IPS-18a (cell line): Measurements from ENCODE around the gene DCUN1D2.
"Not testable (repeated sequence)": the region's sequence is repeated elsewhere in the genome, so short reads cannot be mapped to it uniquely, and the experiment has no call there.

Experiments used
- H3K27ac ChIP-seq: one replicate; pipeline ENCODE4 v1.5.1; 2013; ENCODE audit warnings: low read length
- H3K27me3 ChIP-seq: one replicate; pipeline ENCODE4 v1.6.1; 2013; ENCODE audit warnings: mild to moderate bottlenecking, low read length; ENCODE audit not compliant: control insufficient read depth, insufficient read depth
- H3K36me3 ChIP-seq: one replicate; pipeline ENCODE4 v1.6.1; 2013; ENCODE audit warnings: low read depth, low read length; ENCODE audit not compliant: control insufficient read depth
- H3K4me1 ChIP-seq: one replicate; pipeline ENCODE4 v1.6.1; 2013; ENCODE audit warnings: low read depth, low read length; ENCODE audit not compliant: control insufficient read depth
- H3K4me3 ChIP-seq: one replicate; pipeline ENCODE4 v1.5.1; 2013; ENCODE audit warnings: low read length
- H3K9ac ChIP-seq: one replicate; pipeline ENCODE4 v1.6.1; 2013; ENCODE audit warnings: mild to moderate bottlenecking, low read length, moderate library complexity
- H3K9me3 ChIP-seq: one replicate; pipeline ENCODE4 v1.6.1; 2013; ENCODE audit warnings: low read depth, low read length; ENCODE audit not compliant: control insufficient read depth

Gene DCUN1D2

DNA sequence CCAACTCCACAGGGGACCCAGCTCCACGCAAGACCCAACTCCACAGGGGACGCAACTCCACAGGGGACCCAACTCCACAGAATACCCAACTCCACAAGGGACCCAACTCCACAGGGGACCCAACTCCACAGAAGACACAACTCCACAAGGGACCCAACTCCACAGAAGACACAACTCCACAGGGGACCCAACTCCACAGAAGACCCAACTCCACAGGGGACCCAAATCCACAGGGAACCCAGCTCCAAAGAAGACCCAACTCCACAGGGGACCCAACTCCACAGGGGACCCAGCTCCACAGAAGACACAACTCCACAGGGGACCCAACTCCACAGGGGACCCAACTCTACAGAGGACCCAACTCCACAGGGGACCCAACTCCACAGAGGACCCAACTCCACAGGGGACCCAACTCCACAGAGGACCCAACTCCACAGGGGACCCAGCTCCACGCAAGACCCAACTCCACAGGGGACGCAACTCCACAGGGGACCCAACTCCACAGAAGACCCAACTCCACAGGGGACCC, 19.8 kb downstream of the DCUN1D2 start:
- H3K27me3 ChIP-seq, H3K9me3 ChIP-seq, H3K4me3 ChIP-seq, H3K9ac ChIP-seq, H3K27ac ChIP-seq, H3K4me1 ChIP-seq: not testable (repeated sequence)
- H3K36me3 ChIP-seq, result peaks cover 24% of the 10 kb centered on the region

GRCh38 chr13:113470073-113470472, 20.4 kb downstream of the DCUN1D2 start:
- Histone ChIP-seq H3K27me3 (no peaks in the 10 kb centered on the region), H3K9me3 (no peaks in the 10 kb centered on the region), H3K4me3 (no peak overlapping the region), H3K9ac (no peak overlapping the region), H3K4me1 (peaks cover 8% of the 10 kb centered on the region), H3K27ac (no peak overlapping the region), H3K36me3 (peaks cover 18% of the 10 kb centered on the region)

- Histone ChIP-seq H3K36me3 (peaks cover 17% of the 10 kb centered on the region), H3K9ac (peak overlapping the region; percentile 26), H3K4me1 (peaks cover 8% of the 10 kb centered on the region), H3K4me3 (no peak overlapping the region), H3K27me3 (no peaks in the 10 kb centered on the region), H3K9me3 (no peaks in the 10 kb centered on the region), H3K27ac (no peak overlapping the region)
These were observed 20.9 kb downstream of the DCUN1D2 start for GRCh38 chr13:113469582-113469981.

GRCh38 chr13:113468472-113469201, 21.9 kb downstream of the DCUN1D2 start:
- peak overlapping the region; percentile 15 for H3K4me3 ChIP-seq
- peak overlapping the region; percentile 26 for H3K9ac ChIP-seq
- H3K4me1 ChIP-seq, result peaks cover 8% of the 10 kb centered on the region
- no peaks in the 10 kb centered on the region for H3K27me3 ChIP-seq
- peak overlapping the region; percentile 19 for H3K27ac ChIP-seq
- peaks cover 13% of the 10 kb centered on the region for H3K36me3 ChIP-seq
- no peaks in the 10 kb centered on the region for H3K9me3 ChIP-seq

GRCh38 chr13:113468029-113468428, 22.5 kb downstream of the DCUN1D2 start:
- Histone ChIP-seq H3K9me3 (no peaks in the 10 kb centered on the region), H3K4me1 (peaks cover 8% of the 10 kb centered on the region), H3K4me3 (no peak overlapping the region), H3K27ac (no peak overlapping the region), H3K36me3 (peaks cover 11% of the 10 kb centered on the region), H3K9ac (no peak overlapping the region), H3K27me3 (no peaks in the 10 kb centered on the region)

- Histone ChIP-seq H3K27ac (no peak overlapping the region), H3K9ac (no peak overlapping the region), H3K9me3 (no peaks in the 10 kb centered on the region), H3K4me3 (no peak overlapping the region), H3K36me3 (peaks cover 20% of the 10 kb centered on the region), H3K27me3 (no peaks in the 10 kb centered on the region), H3K4me1 (peaks cover 8% of the 10 kb centered on the region)
These were observed 24.1 kb downstream of the DCUN1D2 start for GRCh38 chr13:113466383-113466782.

- peaks cover 8% of the 10 kb centered on the region for H3K4me1 ChIP-seq
- H3K9me3 ChIP-seq, result no peaks in the 10 kb centered on the region
- H3K9ac ChIP-seq, result no peak overlapping the region
- no peaks in the 10 kb centered on the region for H3K27me3 ChIP-seq
- no peak overlapping the region for H3K27ac ChIP-seq
- no peak overlapping the region for H3K4me3 ChIP-seq
- peaks cover 31% of the 10 kb centered on the region for H3K36me3 ChIP-seq
These were observed 25.2 kb downstream of the DCUN1D2 start for GRCh38 chr13:113465300-113465699.

DNA sequence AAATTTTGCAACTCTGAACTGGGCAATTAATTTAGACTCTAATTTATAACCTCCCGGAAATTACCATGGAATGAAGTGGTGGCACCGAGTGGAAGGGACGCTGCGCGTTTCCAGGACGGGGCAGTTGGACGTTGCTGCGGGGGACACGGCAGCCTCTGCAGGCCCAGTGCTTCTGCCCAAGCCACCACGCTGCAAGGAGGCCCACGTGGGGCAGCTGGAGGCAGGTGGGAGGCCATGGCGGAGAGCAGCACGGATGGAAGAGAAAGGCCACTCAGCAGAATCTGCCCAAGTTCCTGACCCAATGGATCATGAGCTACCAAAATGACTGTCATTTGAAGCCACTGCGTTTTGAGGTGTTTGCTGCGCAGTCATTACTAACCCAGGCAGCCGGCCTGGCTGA, 26.0 kb downstream of the DCUN1D2 start:
- Histone ChIP-seq H3K27me3 (no peaks in the 10 kb centered on the region), H3K4me1 (peaks cover 8% of the 10 kb centered on the region), H3K27ac (no peak overlapping the region), H3K9ac (no peak overlapping the region), H3K9me3 (no peaks in the 10 kb centered on the region), H3K4me3 (no peak overlapping the region), H3K36me3 (peaks cover 39% of the 10 kb centered on the region)

- Histone ChIP-seq H3K9ac (no peak overlapping the region), H3K9me3 (no peaks in the 10 kb centered on the region), H3K4me1 (no peaks in the 10 kb centered on the region), H3K4me3 (no peak overlapping the region), H3K27ac (no peak overlapping the region), H3K27me3 (no peaks in the 10 kb centered on the region), H3K36me3 (peaks cover 54% of the 10 kb centered on the region)
These were observed 29.3 kb downstream of the DCUN1D2 start for GRCh38 chr13:113461022-113461751.

DNA sequence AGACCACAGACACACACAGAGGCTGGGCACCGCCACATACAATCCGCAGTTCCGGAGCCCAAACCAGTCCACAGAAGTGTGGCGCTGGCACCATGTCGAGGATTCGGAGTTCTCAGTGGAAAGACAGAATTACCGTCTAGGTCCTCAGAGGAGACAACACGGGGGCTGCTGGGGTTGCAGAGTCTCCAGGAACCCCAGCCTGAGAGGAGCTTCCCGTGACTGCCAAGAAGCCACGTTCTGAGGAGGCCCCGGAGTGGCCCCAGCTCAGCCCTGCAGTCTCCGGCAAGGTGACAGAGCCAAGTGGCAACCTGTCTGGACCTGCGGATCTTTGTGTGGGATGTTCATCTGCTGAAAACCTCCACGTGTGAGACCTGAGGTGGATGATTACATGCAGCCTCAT, 29.9 kb downstream of the DCUN1D2 start:
- no peak overlapping the region for H3K27ac ChIP-seq
- peaks cover 57% of the 10 kb centered on the region for H3K36me3 ChIP-seq
- no peaks in the 10 kb centered on the region for H3K9me3 ChIP-seq
- no peaks in the 10 kb centered on the region for H3K27me3 ChIP-seq
- no peak overlapping the region for H3K9ac ChIP-seq
- no peak overlapping the region for H3K4me3 ChIP-seq
- no peaks in the 10 kb centered on the region for H3K4me1 ChIP-seq

GRCh38 chr13:113460064-113460555, 30.4 kb downstream of the DCUN1D2 start:
- no peaks in the 10 kb centered on the region for H3K4me1 ChIP-seq
- no peaks in the 10 kb centered on the region for H3K9me3 ChIP-seq
- no peak overlapping the region for H3K9ac ChIP-seq
- H3K27ac ChIP-seq, result no peak overlapping the region
- no peaks in the 10 kb centered on the region for H3K27me3 ChIP-seq
- H3K36me3 ChIP-seq, result peaks cover 62% of the 10 kb centered on the region
- no peak overlapping the region for H3K4me3 ChIP-seq
